ENCODE data around the gene KCNMA1.

The KCNMA1 gene

GRCh38 chr10:77500754-77501151 is 136.9 kb downstream of the KCNMA1 start:
- no peak for DNase-seq (ENCODE audit: extremely low read depth, low read depth)
- TF ChIP-seq CTCF (IDR thresholded peaks at IDR 0.05; ENCODE audit: low read depth, low read length), result no peak

- no peak for DNase-seq (ENCODE audit: extremely low read depth, low read depth)
- TF ChIP-seq CTCF (IDR thresholded peaks at IDR 0.05; ENCODE audit: low read depth, low read length), result no peak
These were observed 138.8 kb downstream of the KCNMA1 start for GRCh38 chr10:77498829-77499228.

- DNase-seq (ENCODE audit: extremely low read depth, low read depth), result no peak
- TF ChIP-seq CTCF (IDR thresholded peaks at IDR 0.05; ENCODE audit: low read depth, low read length), result no peak
These were observed 139.4 kb downstream of the KCNMA1 start for GRCh38 chr10:77498210-77498609.

- no peak for DNase-seq (ENCODE audit: extremely low read depth, low read depth)
- no peak for TF ChIP-seq CTCF (IDR thresholded peaks at IDR 0.05; ENCODE audit: low read depth, low read length)
These were observed 139.9 kb downstream of the KCNMA1 start for GRCh38 chr10:77497748-77498147.

GRCh38 chr10:77496941-77497420 is 140.6 kb downstream of the KCNMA1 start:
- TF ChIP-seq CTCF (IDR thresholded peaks at IDR 0.05; ENCODE audit: low read depth, low read length), result no peak
- no peak for DNase-seq (ENCODE audit: extremely low read depth, low read depth)

- no peak for DNase-seq (ENCODE audit: extremely low read depth, low read depth)
- no peak for TF ChIP-seq CTCF (IDR thresholded peaks at IDR 0.05; ENCODE audit: low read depth, low read length)
These were observed 142.7 kb downstream of the KCNMA1 start for GRCh38 chr10:77494756-77495541.

- no peak for DNase-seq (ENCODE audit: extremely low read depth, low read depth)
- peak; percentile 33 for TF ChIP-seq CTCF (IDR thresholded peaks at IDR 0.05; ENCODE audit: low read depth, low read length)
These were observed 143.3 kb downstream of the KCNMA1 start for GRCh38 chr10:77494327-77494726.

All from AG09319 (cell line).